Stimulated activated CD4-positive, alpha-beta T cell treated with anti-CD3 and anti-CD28 coated beads, Interleukin-2, amount 100 ng/mL, for 24 hours (primary cell): Measurements from ENCODE around the gene PIGO.

ENCODE experiments used
- DNase-seq, 2 donors: peaks; one replicate each; pipeline ENCODE4 v3.0.0-alpha.2; 2020

PIGO gene

DNA sequence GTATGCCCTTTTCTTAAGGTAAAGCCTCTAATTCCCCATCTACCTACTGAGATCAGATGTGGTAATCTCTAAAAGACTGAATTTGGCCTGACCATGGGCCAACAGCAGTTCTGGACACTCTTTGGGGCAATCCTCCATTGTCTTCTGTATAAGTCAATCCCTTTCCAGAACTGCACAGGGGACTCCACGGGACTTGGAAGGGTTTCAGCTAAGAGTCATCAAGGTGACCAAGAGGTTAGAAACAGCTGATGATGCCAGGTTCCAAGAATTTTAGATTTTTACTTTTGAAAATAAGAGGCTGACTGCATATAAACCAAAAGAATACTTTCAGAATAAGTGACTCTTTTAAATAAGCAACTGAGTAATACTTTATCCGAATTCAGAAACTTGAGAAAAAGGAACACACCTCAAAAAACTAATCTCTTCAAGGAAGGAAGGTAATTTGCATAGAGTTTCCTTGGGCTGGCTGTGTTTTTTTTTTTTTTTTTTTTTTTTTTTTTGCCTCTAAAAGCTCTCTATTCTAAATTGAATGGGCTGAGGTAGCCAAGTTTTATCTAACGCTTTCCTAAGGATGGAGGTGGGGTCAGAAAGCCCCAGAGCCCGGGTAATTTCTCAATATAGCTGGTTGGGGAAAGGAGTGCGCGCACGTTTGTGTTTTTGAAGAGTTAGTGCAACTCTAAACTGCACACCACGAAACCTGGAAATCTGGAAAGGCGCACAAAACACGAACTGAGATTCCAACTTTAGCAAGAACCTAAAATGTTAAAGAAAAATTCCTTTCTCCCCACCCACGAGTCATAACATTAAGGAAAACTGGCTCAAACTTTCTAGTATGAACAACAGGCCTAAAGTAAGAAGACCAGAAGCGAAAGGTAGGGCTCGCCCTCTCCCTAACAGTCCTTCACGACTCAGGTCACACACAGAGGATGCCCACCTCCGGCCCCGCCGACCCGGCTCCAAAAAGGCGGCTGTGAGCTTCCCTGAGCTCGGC, 25.3 kb downstream of the PIGO start:
- no peak for DNase-seq

DNA sequence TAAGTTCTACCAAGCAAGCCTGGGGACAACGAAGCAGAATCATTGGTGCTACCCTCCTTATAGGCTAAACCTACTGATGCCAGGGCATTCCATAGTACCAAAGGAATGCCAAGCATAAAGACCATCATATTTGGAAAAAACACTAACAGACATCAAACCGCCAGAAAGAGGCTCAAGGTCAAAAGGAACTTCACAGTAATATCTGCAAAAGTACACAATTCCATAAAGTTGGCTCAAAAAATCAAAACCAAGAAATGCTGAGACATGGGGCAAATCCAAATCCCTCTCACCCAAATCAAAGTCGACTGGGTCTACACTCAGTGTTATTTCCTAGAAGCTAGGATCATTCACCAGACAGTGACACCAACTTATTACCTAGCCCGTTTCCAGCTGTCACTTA, 27.4 kb downstream of the PIGO start:
- DNase-seq, result no peak

DNA sequence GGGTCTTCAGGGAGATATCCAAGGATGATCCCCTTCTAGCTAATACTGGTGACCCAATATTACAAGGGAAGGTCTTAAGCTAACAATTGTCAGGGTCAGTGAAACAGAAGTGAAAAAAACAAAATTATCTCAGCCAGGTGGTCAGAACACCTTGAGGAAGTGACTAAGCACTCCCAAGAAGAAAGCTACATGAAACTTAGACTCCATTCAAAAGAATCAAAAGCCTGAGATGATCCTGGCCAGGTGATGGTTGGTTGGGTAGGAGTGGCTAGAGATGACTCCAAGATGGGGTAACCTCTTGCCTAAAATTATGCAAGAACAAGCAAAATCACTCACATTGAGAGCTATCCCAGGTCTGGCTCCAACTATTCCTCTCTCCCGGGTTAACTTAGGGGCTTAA, 29.3 kb downstream of the PIGO start:
- no peak for DNase-seq

DNA sequence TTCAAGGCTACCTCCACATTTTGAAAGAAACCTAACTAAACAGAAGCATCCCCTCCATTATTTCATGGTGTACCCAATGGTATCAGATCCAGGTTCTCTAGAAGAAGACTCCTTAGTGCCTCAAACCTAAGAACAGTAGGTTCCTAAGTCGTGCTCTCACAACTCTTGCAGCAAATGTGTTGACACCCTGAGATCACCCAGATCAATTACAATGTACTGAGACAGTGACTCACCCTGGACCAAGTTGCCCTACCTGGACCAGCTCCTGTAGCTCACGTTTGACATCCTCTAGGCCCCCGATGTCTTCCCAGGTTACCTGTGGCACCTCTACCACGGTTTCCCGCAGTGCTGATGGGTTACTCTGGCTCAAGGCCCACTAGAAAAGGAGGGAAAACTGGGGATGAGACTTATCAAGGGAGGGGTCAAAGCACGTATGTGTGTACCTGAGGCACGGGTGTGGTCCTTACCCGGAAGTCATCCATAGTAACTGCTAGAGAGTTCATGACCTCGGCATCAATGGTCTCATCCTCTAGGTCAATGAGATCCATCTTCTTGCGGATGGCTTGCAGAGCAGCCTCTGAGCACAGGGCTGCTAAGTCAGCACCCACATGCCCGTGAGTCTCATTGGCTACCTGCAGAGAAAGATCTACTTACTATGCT, 35.7 kb downstream of the PIGO start:
- DNase-seq, result no peak

DNA sequence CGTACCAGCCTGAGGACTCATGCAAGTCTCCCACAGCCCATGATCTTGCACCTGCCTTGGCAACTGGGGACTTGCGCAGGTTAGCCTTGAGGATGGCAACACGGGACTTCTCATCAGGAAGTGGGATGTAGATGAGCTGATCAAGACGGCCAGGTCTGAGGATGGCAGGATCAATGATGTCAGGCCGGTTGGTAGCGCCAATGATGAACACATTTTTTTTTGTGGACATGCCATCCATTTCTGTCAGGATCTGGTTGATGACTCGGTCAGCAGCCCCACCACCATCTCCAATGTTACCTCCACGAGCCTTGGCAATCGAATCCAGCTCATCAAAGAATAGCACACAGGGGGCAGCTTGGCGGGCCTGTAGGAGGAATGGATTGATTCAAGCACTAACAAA, 37.0 kb downstream of the PIGO start:
- DNase-seq, result no peak

DNA sequence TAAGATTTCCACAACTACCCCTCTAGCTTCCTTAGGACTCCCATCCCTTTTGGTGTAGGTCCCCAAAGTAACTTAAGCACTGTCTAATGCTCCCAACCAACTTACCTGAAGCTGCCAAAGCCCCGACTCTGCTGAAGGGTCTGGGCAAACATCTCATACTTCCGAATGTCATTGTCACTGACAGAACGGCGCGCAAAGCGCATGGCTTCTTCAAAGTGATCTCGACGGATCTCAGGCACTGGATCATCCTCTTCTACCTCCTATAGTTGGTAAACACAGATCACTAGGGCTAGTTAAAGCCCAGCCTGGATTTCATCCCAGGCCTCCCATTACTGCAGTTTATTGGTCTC, 39.1 kb downstream of the PIGO start:
- no peak for DNase-seq

DNA sequence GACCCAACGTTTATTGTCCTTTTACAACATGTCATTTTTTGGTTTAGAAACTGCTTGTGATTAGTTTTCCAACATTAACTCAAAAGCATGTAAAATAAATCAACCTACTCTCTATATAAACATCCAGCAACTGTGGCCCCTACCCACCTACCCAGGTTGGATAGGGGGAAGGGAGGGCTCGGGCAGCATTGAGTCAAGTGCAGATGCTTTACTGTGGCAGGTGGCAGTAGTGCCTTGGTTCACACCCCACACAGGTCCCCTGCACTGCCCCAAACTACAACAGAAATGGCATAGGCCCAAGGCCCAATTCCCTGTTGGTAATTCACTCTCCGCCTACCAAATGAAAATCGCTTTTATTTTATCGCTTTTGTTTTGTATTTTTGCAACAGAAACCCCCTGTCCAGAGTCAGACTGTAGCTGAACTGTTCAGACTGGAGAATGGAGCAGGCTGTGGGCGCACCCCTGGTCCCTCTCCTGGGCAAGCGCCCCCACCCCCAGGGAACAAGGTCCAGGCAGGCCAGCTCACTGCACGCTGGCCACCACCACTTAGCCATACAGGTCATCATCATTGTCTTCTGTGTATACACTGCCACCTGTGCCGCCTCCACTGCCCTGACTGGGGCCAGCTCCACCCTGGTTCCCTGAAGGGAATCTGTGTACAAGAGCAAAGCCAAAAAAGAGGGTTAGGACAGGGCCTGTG, 39.7 kb downstream of the PIGO start:
- no peak for DNase-seq

DNA sequence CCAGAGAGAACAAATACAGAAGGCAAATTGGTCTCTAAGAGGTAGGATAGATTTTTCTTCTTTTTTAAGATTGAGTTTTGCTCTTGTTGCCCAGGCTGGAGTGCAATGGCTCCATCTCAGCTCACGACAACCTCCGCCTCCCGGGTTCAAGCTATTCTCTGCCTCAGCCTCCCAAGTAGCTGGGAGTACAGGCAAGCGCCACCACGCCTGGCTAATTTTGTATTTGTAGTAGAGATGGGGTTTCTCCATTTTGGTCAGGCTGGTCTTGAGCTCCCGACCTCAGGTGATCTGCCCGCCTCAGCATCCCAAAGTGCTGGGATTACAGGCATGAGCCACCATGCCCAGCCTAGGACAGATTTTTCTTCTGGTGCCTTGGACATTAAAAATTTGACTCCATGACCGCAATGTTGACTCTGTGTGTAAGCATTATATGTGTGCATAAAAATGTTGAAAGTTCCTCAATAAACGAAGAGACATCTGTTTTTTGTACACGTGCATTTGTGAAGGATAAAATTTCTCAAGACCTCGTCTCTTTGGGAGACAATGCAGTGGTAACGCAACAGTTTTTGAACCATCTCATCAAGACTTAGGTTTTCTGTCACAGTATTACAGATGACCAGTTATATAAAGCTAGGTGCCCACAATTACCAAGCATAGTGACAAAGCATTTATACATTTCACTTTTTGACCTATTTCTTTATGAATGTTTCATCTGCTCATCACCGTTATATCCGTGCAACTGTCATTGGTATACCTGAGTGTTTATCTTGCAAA, 41.3 kb downstream of the PIGO start:
- DNase-seq, result no peak

DNA sequence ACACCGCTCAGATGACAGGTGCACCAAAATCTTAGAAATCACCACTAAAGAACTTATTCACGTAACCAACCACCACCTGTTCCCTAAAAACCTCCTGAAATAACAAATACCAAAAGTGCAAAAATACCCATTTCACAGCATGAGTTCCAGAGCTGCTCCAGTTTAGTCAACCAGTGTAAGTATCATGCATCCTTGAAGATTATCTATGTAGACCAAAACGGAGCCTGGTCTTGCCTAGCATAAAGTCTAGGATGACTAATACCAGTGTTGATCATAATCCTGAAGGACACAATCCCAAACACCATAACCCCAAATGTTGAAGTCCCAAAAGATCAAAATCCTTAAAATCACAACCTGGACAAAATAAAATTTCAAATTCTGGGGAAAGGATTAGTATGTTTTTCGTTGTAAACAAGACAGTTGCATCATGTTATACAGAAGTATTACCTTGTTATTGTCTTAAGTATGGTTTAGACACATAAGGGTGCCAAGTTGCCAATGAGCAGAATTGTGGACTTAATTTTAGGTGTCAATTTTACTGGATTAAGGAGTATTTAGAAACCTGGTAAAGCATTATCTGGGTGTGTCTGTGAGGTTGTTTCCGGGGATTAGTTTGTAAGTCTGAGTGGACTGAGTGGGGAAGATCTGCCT, 42.1 kb downstream of the PIGO start:
- no peak for DNase-seq

DNA sequence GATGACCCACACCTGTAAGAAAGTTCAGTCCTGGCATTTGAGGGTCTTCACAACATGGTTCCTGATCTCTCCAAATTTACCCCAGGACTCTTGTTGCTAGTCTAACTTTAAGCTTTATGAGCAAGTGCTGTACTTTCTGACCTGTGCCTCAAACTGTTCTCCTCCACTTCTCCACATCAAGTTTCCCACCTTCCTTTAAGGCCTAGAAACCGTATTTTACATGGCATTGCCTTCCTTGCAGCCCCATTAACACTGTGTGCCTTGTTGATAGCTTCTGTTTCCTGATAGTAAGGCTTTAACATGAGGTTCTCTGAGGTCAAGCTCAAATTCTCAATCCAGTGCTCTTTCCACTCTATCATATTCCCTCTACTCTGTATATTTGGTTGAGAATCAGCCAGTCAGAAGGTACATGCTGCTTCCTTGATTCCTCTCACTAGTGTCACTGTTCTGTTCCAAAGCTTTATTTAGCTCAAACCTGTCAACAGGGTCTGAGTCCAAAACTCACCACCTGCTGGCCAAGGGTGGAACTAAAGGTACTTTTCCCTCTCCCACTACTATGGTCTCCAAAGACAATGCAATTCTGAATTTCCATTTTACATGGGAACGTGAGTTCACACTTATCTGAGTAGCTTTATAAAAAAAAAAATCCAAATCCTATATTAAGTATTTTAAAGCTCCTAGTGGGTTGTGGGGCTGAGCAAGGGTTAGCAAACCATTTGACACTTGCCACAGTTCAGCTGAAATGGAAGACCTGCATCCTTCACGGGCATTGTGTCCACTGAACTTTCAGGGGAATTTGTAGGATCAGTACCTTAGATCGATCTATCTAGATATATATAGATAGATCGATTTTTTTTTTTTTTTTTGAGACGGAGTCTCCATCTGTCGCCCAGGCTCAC, 45.1 kb downstream of the PIGO start:
- DNase-seq, result peak; percentile 51 to 66

DNA sequence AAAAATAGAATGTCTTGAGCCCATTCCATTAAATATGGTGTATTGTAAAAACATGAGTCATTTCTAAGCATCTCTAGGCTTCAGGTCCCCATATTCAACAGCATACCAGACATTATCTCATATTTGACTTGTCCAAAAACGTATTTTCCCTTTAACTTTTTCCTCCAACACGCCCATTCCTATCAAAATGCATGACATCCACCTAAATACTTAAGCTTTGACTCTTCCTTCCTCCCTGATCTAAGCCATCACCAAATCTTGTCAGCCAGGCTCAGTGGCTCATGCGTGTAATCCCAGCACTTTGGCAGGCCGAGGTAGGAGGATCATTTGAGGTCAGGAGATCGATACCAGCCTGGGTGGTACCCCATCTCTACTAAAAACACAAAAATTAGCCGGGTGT, 47.9 kb downstream of the PIGO start:
- no peak for DNase-seq

DNA sequence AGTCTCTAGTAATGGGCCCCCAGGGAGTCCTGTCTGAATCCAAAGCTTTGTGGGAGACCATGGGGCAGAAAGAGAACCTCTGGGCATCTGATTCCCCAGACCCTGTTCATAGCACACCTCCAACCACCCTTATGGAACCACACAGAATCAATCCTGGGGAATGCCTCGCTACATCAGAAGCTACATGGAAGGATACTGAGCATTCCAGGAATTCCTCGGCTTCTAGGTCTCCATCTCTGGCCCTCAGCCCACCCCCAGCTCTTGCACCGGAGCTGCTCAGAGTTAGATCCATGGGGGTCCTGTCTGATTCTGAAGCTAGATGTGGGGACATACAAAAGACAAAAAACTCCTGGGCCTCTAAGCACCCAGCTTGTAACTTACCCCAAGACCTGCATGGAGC, 52.3 kb downstream of the PIGO start:
- DNase-seq, result no peak

DNA sequence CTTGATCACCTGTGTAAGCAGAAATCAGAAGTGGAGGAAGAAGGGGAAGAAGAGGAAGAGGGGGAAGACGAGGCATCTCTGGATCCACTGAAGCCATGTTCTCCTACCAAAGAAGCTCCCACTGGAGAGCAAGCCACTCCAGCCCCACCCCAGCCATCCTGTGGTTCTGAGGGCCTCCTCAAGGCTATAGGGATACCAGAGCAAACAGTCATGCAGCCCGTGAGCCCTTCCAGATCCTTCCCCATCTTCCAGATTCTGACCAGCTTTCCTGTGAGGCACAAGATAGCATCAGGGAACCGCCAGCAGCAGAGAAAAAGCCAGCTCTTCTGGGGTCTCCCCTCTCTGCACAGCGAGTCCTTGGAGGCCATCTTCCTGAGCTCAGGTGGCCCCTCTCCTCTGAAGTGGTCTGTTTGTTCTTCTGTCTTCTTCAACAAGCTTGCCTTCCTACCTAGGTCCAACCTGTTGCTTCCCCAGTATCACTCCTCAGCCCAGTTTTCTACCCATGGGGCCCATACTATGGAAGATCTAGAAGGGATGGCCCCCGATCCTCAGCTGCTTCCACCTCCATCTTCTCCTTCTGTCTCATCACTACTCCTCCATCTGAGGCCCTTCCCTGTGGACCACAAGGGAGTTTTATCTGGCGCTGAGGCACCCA, 53.4 kb downstream of the PIGO start:
- DNase-seq, result no peak

DNA sequence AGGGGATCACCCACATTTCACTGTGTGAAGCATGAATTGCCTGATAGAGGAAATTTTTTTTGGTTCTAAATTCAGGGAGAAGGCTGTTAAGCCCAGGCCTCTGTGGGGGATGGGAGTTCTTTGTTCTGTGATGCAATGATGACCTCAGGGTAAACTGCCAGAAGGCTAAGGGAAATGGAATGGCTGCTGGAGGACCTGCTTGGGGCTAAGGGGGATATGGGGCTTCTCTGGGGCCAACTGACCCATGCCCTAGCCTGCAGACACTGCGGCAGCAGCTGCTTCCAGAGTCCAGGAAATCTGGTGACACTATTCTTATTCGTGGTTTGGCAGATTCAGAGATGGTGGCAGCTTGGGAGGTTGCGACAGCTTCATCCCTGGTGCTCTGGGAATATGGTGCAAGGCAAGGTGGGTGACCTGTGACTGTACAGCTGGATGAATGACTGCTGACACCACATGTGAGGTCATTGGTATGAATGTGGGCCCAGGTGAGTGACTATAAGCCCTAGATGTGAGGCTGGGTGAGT, 54.2 kb downstream of the PIGO start:
- DNase-seq, result no peak
